RPMI7951 (cell line): ENCODE results near the gene GAD2. TPM values are rescaled to one million over a fixed set of nuclear protein-coding genes. Genes with fewer than 3 reads are reported as not detected.

Experiments used
- DNase-seq: peaks from one replicate; pipeline ENCODE4 v3.0.0-alpha.2; 2012; ENCODE audit warnings: low read depth
- total RNA-seq: library from RNA; depleted of rRNA; stranded (reverse); fragments of >200 nt; shearing (Covaris generic); gene quantifications from 2 replicates; pipeline ENCODE4 v1.2.3, GENCODE V29; 2014

GAD2 gene
- total RNA-seq, 1 experiment from 2014 or later, result not detected

- no peak for DNase-seq
Measured at GRCh38 chr10:26222563-26222962, 6.0 kb downstream of the GAD2 start.

GRCh38 chr10:26225322-26225721, 8.7 kb downstream of the GAD2 start:
- DNase-seq, result no peak

GRCh38 chr10:26227786-26228185, 11.2 kb downstream of the GAD2 start:
- DNase-seq, result no peak

GRCh38 chr10:26232174-26232573, 15.6 kb downstream of the GAD2 start:
- no peak for DNase-seq

GRCh38 chr10:26235761-26236160, 19.2 kb downstream of the GAD2 start:
- DNase-seq, result no peak

- no peak for DNase-seq
Measured at GRCh38 chr10:26238378-26238777, 21.8 kb downstream of the GAD2 start.

- DNase-seq, result no peak
Measured at GRCh38 chr10:26242706-26243350, 26.3 kb downstream of the GAD2 start.

- DNase-seq, result no peak
Measured at GRCh38 chr10:26243351-26243720, 26.8 kb downstream of the GAD2 start.

GRCh38 chr10:26249681-26250080, 33.1 kb downstream of the GAD2 start:
- no peak for DNase-seq

- no peak for DNase-seq
Measured at GRCh38 chr10:26251925-26252324, 35.4 kb downstream of the GAD2 start.

GRCh38 chr10:26254616-26255015, 38.0 kb downstream of the GAD2 start:
- no peak for DNase-seq

- DNase-seq, result no peak
Measured at GRCh38 chr10:26259341-26259740, 42.8 kb downstream of the GAD2 start.

GRCh38 chr10:26269754-26270153, 53.2 kb downstream of the GAD2 start:
- DNase-seq, result peak; percentile 50

- DNase-seq, result no peak
Measured at GRCh38 chr10:26274391-26274790, 57.8 kb downstream of the GAD2 start.

GRCh38 chr10:26278295-26278694, 61.7 kb downstream of the GAD2 start:
- no peak for DNase-seq

GRCh38 chr10:26290236-26290635, 73.7 kb downstream of the GAD2 start:
- no peak for DNase-seq

GRCh38 chr10:26291721-26292480, 75.3 kb downstream of the GAD2 start:
- no peak for DNase-seq

- peak; percentile 4 for DNase-seq
Measured at GRCh38 chr10:26296360-26296759, 79.8 kb downstream of the GAD2 start.

GRCh38 chr10:26300001-26300400, 83.4 kb downstream of the GAD2 start:
- no peak for DNase-seq

- no peak for DNase-seq
Measured at GRCh38 chr10:26303366-26303765, 86.8 kb downstream of the GAD2 start.

- no peak for DNase-seq
Measured at GRCh38 chr10:26310361-26310760, 93.8 kb downstream of the GAD2 start.

GRCh38 chr10:26311383-26311940, 94.9 kb downstream of the GAD2 start:
- no peak for DNase-seq
